ENCODE data around the gene PDZD2. TPM values are rescaled to one million over a fixed set of nuclear protein-coding genes. Genes with fewer than 3 reads are reported as not detected.

The PDZD2 gene
- total and polyA plus RNA-seq, 2 donors (not counting 3 experiments of a cell fraction or from before 2014, with no cell fraction given) = 0.66 to 6.9 TPM

- no peaks in the 10 kb centered on the region for H3K36me3 ChIP-seq (ENCODE audit: control insufficient read depth in 2 of 2, extremely low read depth in 1 of 2, insufficient read depth in 2 of 2, low read length in 2 of 2)
- POLR2A ChIA-PET = no interaction called here
- intact Hi-C loops (cut with micrococcal nuclease) = no loop called here
- dilution Hi-C loops (cut with MboI; ENCODE audit: extremely low pct_ligation_motif_present, low sequenced_read_pairs) = no loop called here
- BruUV-seq (replicated peaks) = no TSS peak
- no peaks in the 10 kb centered on the region for H3K27me3 ChIP-seq (ENCODE audit: control insufficient read depth in 2 of 2, insufficient read depth in 2 of 2, low read length in 2 of 2)
- no peaks in the 10 kb centered on the region for H4K20me1 ChIP-seq (replicated peaks; ENCODE audit: control insufficient read depth, extremely low read depth, insufficient read depth, low read length)
- CTCF ChIA-PET = no interaction called here
- no peaks in the 10 kb centered on the region for H3K9me1 ChIP-seq (replicated peaks; ENCODE audit: control insufficient read depth, extremely low read depth, insufficient read depth, low read length)
- FAIRE-seq (no peak), DNase-seq (ENCODE audit: low read depth, low spot score) (no peak)
- H3K9me3 ChIP-seq (replicated peaks; ENCODE audit: control insufficient read depth, insufficient read depth, low read length) = no peaks in the 10 kb centered on the region
- no peak overlapping the region for H2AFZ ChIP-seq (ENCODE audit: low read depth, low read length)
- H3K4me2 ChIP-seq (ENCODE audit: insufficient read depth, low read length) = no peak overlapping the region
- no peak overlapping the region for H3K9ac ChIP-seq (replicated peaks; ENCODE audit: extremely low read depth, insufficient read depth, low read length)
- H3K4me1 ChIP-seq (ENCODE audit: control insufficient read depth, extremely low read depth, insufficient read depth, low read length) = no peaks in the 10 kb centered on the region
- no peak overlapping the region for H3K4me3 ChIP-seq (replicated peaks in 1 of 3; ENCODE audit: insufficient read depth in 1 of 3, low read depth in 1 of 3, low read length in 3 of 3)
- no peak overlapping the region for H3K27ac ChIP-seq (ENCODE audit: insufficient read depth, low read depth, low read length)
- H3K79me2 ChIP-seq (ENCODE audit: control insufficient read depth, insufficient read depth, low read length) = no peaks in the 10 kb centered on the region
- TF ChIP-seq MYC (IDR thresholded peaks at IDR 0.05; ENCODE audit: low read depth, low read length) (no peak), FOS (IDR thresholded peaks at IDR 0.05; ENCODE audit: borderline replicate concordance, insufficient read depth, low read length) (no peak), GATA2 (IDR thresholded peaks at IDR 0.05; ENCODE audit: insufficient read depth, insufficient read length, low read depth, low read length) (no peak)
These were observed 94.4 kb downstream of the PDZD2 start for GRCh38 chr5:31733371-31733770.

- TF ChIP-seq, protein P1, sequence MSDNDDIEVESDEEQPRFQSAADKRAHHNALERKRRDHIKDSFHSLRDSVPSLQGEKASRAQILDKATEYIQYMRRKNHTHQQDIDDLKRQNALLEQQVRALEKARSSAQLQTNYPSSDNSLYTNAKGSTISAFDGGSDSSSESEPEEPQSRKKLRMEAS (IDR thresholded peaks at IDR 0.05; ENCODE audit: insufficient read depth, insufficient read length) = no peak
- TF ChIP-seq JUN (IDR thresholded peaks at IDR 0.05; ENCODE audit: borderline replicate concordance, insufficient read depth, insufficient read length, low read depth) = no peak
- no peak for TF ChIP-seq POLR2AphosphoS5 (IDR thresholded peaks at IDR 0.05; ENCODE audit: insufficient read depth, low read depth, low read length)
- Histone ChIP-seq H3K4me2 (ENCODE audit: insufficient read depth, low read length) (no peak overlapping the region), H3K9ac (replicated peaks; ENCODE audit: extremely low read depth, insufficient read depth, low read length) (no peak overlapping the region), H3K4me3 (replicated peaks in 1 of 3; ENCODE audit: insufficient read depth in 1 of 3, low read depth in 1 of 3, low read length in 3 of 3) (no peak overlapping the region), H3K27ac (ENCODE audit: insufficient read depth, low read depth, low read length) (no peak overlapping the region), H4K20me1 (replicated peaks; ENCODE audit: control insufficient read depth, extremely low read depth, insufficient read depth, low read length) (no peaks in the 10 kb centered on the region), H3K9me3 (replicated peaks; ENCODE audit: control insufficient read depth, insufficient read depth, low read length) (no peaks in the 10 kb centered on the region), H3K36me3 (ENCODE audit: control insufficient read depth in 2 of 2, extremely low read depth in 1 of 2, insufficient read depth in 2 of 2, low read length in 2 of 2) (no peaks in the 10 kb centered on the region), H3K79me2 (ENCODE audit: control insufficient read depth, insufficient read depth, low read length) (no peaks in the 10 kb centered on the region), H3K4me1 (ENCODE audit: control insufficient read depth, extremely low read depth, insufficient read depth, low read length) (no peaks in the 10 kb centered on the region), H3K27me3 (ENCODE audit: control insufficient read depth in 2 of 2, insufficient read depth in 2 of 2, low read length in 2 of 2) (no peaks in the 10 kb centered on the region), H3K9me1 (replicated peaks; ENCODE audit: control insufficient read depth, extremely low read depth, insufficient read depth, low read length) (no peaks in the 10 kb centered on the region), H2AFZ (ENCODE audit: low read depth, low read length) (no peak overlapping the region)
- intact Hi-C loops (cut with micrococcal nuclease) = no loop called here
- FAIRE-seq (no peak), DNase-seq (ENCODE audit: low read depth, low spot score) (no peak)
- dilution Hi-C loops (cut with MboI; ENCODE audit: extremely low pct_ligation_motif_present, low sequenced_read_pairs) = no loop called here
- BruUV-seq (replicated peaks) = no TSS peak
- ChIA-PET POLR2A (no interaction called here), CTCF (no interaction called here)
These were observed 97.2 kb downstream of the PDZD2 start for GRCh38 chr5:31736127-31736526.

All from endothelial cell of umbilical vein (primary cell).